Hematopoietic multipotent progenitor cell treated with erythropoietin and hydrocortisone succinate and interleukin-3 and kit ligand, for 6 days (in vitro differentiated cells): ENCODE results near the gene THAP2.

Experiments
- DNase-seq: peaks from one replicate; pipeline ENCODE4 v3.0.0-alpha.2; 2015

THAP2 gene

GRCh38 chr12:71710276-71711125 lies 46.4 kb downstream of the THAP2 start:
- DNase-seq = no peak

DNA sequence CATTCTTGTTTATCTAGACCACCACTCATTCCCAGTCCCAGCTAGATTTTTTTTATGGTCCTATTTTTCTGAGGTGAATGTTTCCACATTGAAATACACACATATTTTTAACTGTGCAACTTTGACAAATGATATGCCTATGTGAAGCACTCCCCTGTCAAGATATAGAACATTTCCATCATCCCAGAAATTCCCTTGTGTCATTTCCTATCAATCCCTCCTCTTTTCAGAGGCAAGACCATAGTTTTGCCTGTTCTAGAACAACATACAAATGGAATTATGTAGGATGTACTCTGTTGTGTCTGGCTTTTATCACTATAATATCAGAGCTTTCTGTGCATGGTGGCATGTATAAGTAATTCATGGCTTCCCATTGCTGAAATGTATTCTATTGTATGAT lies 54.5 kb downstream of the THAP2 start:
- no peak for DNase-seq

- no peak for DNase-seq
Observed at GRCh38 chr12:71719647-71720370, 55.7 kb downstream of the THAP2 start.

DNA sequence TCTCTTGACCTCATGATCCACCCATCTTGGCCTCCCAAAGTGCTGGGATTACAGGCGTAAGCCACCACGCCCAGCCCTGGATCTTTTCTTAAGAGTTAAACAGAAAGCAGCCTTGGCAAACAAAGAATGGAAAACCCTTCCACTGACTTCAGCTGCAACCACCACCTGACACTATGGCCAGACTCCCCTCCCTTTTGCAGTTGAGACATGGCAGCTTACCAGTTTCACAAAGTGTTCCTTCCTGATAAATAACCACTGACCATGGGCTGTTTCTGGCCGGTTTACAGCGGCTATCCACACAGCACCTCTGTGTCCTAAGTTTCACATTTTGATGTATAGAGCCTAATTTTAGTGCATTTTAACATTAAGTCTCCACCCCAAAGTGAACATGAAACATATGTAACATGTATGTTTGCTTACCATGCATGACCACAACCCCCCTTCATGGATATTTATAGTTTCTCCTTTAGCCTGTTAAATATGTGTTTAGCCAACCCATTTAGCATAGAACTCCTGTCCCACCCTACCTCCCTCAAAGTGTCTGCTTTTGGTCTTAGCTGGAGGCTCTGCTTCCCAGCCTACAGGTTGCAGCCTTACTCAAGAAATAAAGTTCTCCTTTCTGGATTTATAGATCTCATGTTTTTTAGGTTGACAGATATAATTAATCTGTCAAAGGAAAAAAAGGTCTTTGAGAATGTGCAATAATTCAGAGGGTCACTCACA lies 57.8 kb downstream of the THAP2 start:
- DNase-seq = peak; percentile 88

GRCh38 chr12:71725011-71725410 lies 60.9 kb downstream of the THAP2 start:
- DNase-seq = no peak

- no peak for DNase-seq
Observed at GRCh38 chr12:71726548-71726947, 62.4 kb downstream of the THAP2 start.

GRCh38 chr12:71727958-71728357 lies 63.9 kb downstream of the THAP2 start:
- no peak for DNase-seq
